SU-DHL-6 (cell line): ENCODE data around the gene ZYG11B.

Source experiments
- H2AFZ ChIP-seq: fragments of 200-600 bp; sonication (generic); 2 replicates; pipeline ENCODE4 v1.6.1; 2014; ENCODE audit warnings: low read depth, mild to moderate bottlenecking, moderate library complexity, mixed read lengths, antibody characterized with exemption, low read length; ENCODE audit not compliant: severe bottlenecking
- H3F3A ChIP-seq: fragments of 200-600 bp; shearing (Covaris generic); 2 replicates; pipeline ENCODE4 v1.6.0; 2016; ENCODE audit warnings: antibody characterized with exemption, mild to moderate bottlenecking; ENCODE audit not compliant: insufficient read depth
- H3K27ac ChIP-seq: fragments of 200-600 bp; sonication (generic); 2 replicates; pipeline ENCODE4 v1.5.1; 2016; ENCODE audit warnings: low read depth, mild to moderate bottlenecking, low read length, moderate library complexity, mixed read lengths
- H3K27me3 ChIP-seq: fragments of 200-600 bp; sonication (generic), shearing (Covaris generic); 2 replicates; pipeline ENCODE4 v1.6.0; 2014; ENCODE audit warnings: mild to moderate bottlenecking, low read length
- H3K36me3 ChIP-seq: fragments of 200-600 bp; sonication (generic); 2 replicates; pipeline ENCODE4 v1.6.1; 2014; ENCODE audit warnings: mild to moderate bottlenecking, low read length, mixed read lengths
- H3K4me2 ChIP-seq: fragments of 300-600, 200-600 bp; shearing (Covaris generic), sonication (generic); 2 replicates; pipeline ENCODE4 v1.6.0; 2014; ENCODE audit warnings: low read length, low read depth, mild to moderate bottlenecking; ENCODE audit not compliant: poor library complexity, severe bottlenecking
- H3K4me3 ChIP-seq: fragments of 200-600 bp; sonication (generic); 2 replicates; pipeline ENCODE4 v1.5.1; 2014; ENCODE audit warnings: antibody characterized with exemption, low read length, mild to moderate bottlenecking, mixed read lengths; ENCODE audit not compliant: insufficient read depth, poor library complexity, severe bottlenecking
- H3K79me2 ChIP-seq: fragments of 200-600 bp; sonication (generic); 2 replicates; pipeline ENCODE4 v1.6.1; 2014; ENCODE audit warnings: mild to moderate bottlenecking, low read length, moderate library complexity; ENCODE audit not compliant: insufficient read depth
- H3K9ac ChIP-seq: fragments of 200-600 bp; sonication (generic); 2 replicates; pipeline ENCODE4 v1.7.0; 2014; ENCODE audit warnings: mild to moderate bottlenecking, low read length
- H3K9me2 ChIP-seq: fragments of 200-600 bp; sonication (generic); replicated peaks from 2 replicates; pipeline ENCODE4 v1.6.1; 2014; ENCODE audit warnings: low read length; ENCODE audit not compliant: insufficient read depth
- H3K9me3 ChIP-seq: fragments of 200-600 bp; sonication (generic); 2 replicates; pipeline ENCODE4 v1.6.1; 2014; ENCODE audit warnings: low read length, mixed read lengths; ENCODE audit not compliant: insufficient read depth
- H4K20me1 ChIP-seq: fragments of 200-600 bp; sonication (generic); 2 replicates; pipeline ENCODE4 v1.6.1; 2014; ENCODE audit warnings: low read depth, mild to moderate bottlenecking, antibody characterized with exemption, low read length, moderate library complexity, mixed read lengths
- EZH2phosphoT487 ChIP-seq: fragments of 200-600 bp; sonication (generic), shearing (Covaris generic); conservative IDR thresholded peaks from 2 replicates; pipeline ENCODE4 v1.6.1; 2018; ENCODE audit warnings: mild to moderate bottlenecking, antibody characterized with exemption, low read length, moderate library complexity, mixed read lengths
- TF ChIP-seq, protein P1 (sequence below): fragments of 200-600 bp; sonication (generic); IDR thresholded peaks from one replicate; pipeline ENCODE4 v1.5.1; 2017; ENCODE audit warnings: antibody characterized with exemption, mild to moderate bottlenecking, low read length, moderate library complexity; ENCODE audit not compliant: insufficient read depth, poor library complexity, severe bottlenecking

The ZYG11B gene

GRCh38 chr1:52848423-52848822 lies 122.2 kb downstream of the ZYG11B start:
- Histone ChIP-seq H2AFZ (no peak overlapping the region), H3K27ac (no peak overlapping the region), H3K36me3 (no peaks in the 10 kb centered on the region), H3K27me3 (no peaks in the 10 kb centered on the region), H4K20me1 (no peaks in the 10 kb centered on the region), H3K4me2 (no peak overlapping the region), H3K9ac (no peak overlapping the region), H3K9me2 (no peaks in the 10 kb centered on the region), H3F3A (no peaks in the 10 kb centered on the region; the same call in 1 of the 2 replicates), H3K79me2 (peaks cover 88% of the 10 kb centered on the region), H3K4me3 (no peak overlapping the region), H3K9me3 (no peaks in the 10 kb centered on the region)
- TF ChIP-seq, protein P1, sequence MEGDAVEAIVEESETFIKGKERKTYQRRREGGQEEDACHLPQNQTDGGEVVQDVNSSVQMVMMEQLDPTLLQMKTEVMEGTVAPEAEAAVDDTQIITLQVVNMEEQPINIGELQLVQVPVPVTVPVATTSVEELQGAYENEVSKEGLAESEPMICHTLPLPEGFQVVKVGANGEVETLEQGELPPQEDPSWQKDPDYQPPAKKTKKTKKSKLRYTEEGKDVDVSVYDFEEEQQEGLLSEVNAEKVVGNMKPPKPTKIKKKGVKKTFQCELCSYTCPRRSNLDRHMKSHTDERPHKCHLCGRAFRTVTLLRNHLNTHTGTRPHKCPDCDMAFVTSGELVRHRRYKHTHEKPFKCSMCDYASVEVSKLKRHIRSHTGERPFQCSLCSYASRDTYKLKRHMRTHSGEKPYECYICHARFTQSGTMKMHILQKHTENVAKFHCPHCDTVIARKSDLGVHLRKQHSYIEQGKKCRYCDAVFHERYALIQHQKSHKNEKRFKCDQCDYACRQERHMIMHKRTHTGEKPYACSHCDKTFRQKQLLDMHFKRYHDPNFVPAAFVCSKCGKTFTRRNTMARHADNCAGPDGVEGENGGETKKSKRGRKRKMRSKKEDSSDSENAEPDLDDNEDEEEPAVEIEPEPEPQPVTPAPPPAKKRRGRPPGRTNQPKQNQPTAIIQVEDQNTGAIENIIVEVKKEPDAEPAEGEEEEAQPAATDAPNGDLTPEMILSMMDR: no peak
- TF ChIP-seq EZH2phosphoT487: no peak

GRCh38 chr1:52850951-52851350 lies 124.7 kb downstream of the ZYG11B start:
- Histone ChIP-seq H4K20me1 (no peaks in the 10 kb centered on the region), H3F3A (no peaks in the 10 kb centered on the region), H3K79me2 (peaks cover 77% of the 10 kb centered on the region), H2AFZ (no peak overlapping the region), H3K4me2 (no peak overlapping the region), H3K27me3 (no peaks in the 10 kb centered on the region), H3K9me3 (no peaks in the 10 kb centered on the region), H3K27ac (no peak overlapping the region), H3K36me3 (no peaks in the 10 kb centered on the region), H3K9me2 (no peaks in the 10 kb centered on the region), H3K9ac (no peak overlapping the region), H3K4me3 (no peak overlapping the region)
- no peak for TF ChIP-seq EZH2phosphoT487
- TF ChIP-seq, protein P1: no peak

- H3K27ac ChIP-seq: no peak overlapping the region
- H3K27me3 ChIP-seq: no peaks in the 10 kb centered on the region
- H2AFZ ChIP-seq: no peak overlapping the region
- no peak overlapping the region for H3K4me3 ChIP-seq
- peaks cover 62% of the 10 kb centered on the region for H3K79me2 ChIP-seq
- H3K9me3 ChIP-seq: no peaks in the 10 kb centered on the region
- no peaks in the 10 kb centered on the region for H3F3A ChIP-seq
- no peaks in the 10 kb centered on the region for H3K9me2 ChIP-seq
- no peaks in the 10 kb centered on the region; the same call in 1 of the 2 replicates for H3K36me3 ChIP-seq
- TF ChIP-seq, protein P1: no peak
- no peak for TF ChIP-seq EZH2phosphoT487
- no peak overlapping the region for H3K9ac ChIP-seq
- H4K20me1 ChIP-seq: no peaks in the 10 kb centered on the region
- H3K4me2 ChIP-seq: no peak overlapping the region
Observed at GRCh38 chr1:52852854-52853253, 126.6 kb downstream of the ZYG11B start.

DNA sequence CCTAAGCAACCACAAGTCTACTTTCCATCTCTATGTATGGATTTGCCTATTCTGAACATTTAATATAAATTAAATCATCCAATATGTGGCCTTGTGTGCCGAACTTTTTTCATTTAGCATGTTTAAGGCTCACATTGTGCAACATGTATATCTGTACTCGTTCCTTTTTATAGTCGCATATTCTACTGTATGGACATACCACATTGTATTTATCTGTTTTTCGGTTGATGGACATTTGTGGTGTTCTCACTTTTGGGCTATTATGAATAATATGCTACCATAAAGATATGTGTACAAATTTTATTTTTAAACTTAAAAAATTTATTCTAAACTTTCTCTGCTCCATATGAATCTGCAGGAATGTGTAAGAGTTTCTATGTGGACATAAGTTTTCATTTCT lies 129.3 kb downstream of the ZYG11B start:
- H3K9me3 ChIP-seq: no peaks in the 10 kb centered on the region
- no peaks in the 10 kb centered on the region for H3F3A ChIP-seq
- no peak overlapping the region for H3K9ac ChIP-seq
- H3K27ac ChIP-seq: no peak overlapping the region
- H3K4me3 ChIP-seq: no peak overlapping the region
- H3K9me2 ChIP-seq: no peaks in the 10 kb centered on the region
- no peaks in the 10 kb centered on the region; the same call in 1 of the 2 replicates for H3K36me3 ChIP-seq
- H3K79me2 ChIP-seq: peaks cover 37% of the 10 kb centered on the region
- no peak overlapping the region for H2AFZ ChIP-seq
- H3K4me2 ChIP-seq: no peak overlapping the region
- no peaks in the 10 kb centered on the region for H3K27me3 ChIP-seq
- no peaks in the 10 kb centered on the region for H4K20me1 ChIP-seq
- TF ChIP-seq EZH2phosphoT487: no peak
- TF ChIP-seq, protein P1: no peak
